OCI-M2 (cell line): ENCODE data around the gene MAPT.

Source experiments
- DNase-seq: peaks from one replicate; lab custom pipeline; 2025; ENCODE audit not compliant: unreplicated experiment; lab: John Stamatoyannopoulos, UW

The MAPT gene

DNA sequence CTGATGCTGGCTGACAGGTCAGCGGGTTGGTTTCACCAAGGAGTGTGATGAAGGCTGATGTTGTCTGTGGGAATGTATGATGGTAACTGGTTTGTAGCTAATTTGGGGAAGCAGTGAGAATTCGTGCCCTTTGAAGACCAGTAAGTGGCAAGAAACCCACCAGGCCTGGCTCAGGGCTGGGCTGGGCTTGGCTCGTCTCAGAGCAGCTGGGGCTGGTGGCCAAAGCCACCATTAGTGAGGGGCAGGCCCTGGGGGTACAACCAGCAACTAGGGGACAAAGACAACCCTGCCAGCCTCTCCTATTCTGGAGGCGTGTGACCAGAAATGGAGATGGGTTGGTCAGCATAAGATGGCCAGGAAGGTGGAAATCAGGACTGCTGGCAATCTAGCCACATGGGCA lies 91.7 kb downstream of the MAPT start:
- no peak for DNase-seq

DNA sequence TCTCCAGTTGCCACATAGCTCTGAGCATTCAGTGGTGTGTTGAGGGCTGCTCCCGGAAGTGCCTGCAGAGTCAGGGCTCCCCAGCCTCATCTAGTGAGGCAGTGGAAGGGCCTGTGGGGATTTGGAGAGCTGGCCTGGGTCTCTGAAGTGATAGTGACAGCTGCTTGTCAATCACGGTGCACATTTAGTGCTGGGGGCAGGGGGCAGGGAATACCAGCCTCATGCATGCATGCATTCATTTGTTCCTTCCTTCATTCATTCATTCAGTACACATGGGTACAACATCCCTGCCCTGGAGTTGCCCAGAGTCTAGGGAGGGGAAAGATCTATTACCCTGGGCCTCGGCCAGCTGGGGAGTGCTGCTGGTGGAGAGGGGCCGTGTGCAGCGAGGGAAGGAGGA lies 93.4 kb downstream of the MAPT start:
- no peak for DNase-seq

DNA sequence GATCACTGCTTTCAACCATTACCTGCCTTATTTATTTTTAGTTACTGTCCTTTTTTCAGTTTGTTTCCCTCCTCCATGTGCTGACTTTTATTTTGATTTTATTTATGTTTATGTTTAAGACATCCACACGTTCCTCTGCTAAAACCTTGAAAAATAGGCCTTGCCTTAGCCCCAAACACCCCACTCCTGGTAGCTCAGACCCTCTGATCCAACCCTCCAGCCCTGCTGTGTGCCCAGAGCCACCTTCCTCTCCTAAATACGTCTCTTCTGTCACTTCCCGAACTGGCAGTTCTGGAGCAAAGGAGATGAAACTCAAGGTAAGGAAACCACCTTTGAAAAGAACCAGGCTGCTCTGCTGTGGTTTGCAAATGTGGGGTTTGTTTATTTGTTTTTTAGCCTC lies 95.4 kb downstream of the MAPT start:
- no peak for DNase-seq

DNA sequence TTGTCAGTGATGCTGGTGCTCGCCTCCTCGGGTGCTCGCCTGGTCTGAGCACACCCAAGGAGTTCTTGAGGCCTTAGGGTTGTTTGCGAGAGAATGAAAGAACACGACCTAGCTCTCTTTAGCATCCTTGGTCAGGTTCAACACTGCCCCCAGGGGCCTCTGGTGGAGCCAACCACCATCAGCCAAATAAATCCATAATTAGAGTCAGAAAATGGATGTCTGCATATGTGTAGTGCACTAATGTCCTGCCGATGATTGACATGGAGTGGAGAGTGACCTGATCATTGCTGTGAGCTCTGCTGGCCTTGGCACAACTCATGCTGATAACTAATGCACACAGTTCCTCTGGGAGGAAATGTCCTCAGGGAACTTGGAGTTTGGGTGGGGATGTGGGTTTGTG lies 96.5 kb downstream of the MAPT start:
- no peak for DNase-seq

DNA sequence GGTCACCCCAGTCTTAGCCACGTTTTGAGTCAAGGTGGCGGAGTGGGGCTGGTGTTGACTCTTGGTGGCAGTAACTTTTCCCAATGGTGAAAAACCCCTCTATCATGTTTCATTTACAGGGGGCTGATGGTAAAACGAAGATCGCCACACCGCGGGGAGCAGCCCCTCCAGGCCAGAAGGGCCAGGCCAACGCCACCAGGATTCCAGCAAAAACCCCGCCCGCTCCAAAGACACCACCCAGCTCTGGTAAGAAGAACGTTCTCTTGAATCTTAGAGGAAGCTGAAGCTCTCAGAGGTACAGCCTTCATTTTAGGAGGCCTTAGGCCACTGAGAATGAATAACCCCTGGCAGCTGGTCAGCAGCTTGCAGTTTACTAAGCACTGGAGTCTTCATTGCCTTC lies 97.0 kb downstream of the MAPT start:
- DNase-seq = no peak

DNA sequence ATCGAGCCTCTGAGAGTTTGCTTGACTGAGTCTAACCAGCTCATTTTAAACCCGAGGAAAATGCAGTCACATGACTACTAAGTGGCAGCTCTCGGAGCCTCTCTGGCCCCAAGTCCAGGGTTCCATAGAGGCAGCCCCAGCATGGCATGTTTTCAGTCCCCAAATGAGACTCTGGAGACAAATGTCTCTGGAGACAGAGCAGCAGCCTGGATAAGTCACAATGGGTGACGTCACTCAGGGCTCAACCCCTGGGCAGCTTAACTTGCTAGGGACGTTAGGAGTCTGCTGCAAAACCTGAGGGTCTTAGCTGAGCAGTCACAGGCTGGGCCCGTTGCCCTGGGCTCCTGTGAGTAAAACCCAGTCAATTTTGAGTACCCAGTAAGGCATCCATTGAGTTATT lies 97.8 kb downstream of the MAPT start:
- no peak for DNase-seq

GRCh38 chr17:45992904-45993303 lies 98.5 kb downstream of the MAPT start:
- no peak for DNase-seq

DNA sequence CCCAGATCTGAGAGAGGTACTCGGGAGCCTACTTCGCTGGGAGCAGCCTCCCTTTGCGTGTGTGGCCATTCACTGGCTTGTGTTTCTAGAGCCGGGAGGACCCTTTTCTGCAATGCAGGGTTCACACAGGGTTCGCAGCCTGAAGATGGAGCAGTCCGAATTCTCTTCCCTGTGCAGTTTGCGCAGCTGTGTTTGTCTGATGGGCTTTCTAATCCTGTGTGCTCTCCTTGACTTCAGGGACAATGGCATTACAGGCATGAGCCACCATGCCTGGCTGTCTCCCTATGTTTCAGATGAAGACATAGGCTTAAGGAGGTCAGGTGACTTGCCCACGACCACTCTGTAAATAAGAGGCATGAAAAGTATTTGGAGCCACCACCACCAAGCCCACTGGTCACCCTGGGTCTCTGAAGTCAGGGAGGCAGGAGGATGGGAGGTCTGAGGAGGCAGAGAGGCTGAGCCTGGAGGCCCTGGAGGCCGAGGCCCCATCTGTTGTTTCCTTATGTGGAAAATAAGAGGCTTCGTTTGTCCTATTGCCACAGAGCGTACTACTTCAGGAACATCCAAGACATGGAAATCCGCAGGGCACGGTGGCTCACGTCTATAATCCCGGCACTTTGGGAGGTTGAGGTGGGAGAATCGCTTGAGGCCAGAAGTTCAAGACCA lies 99.7 kb downstream of the MAPT start:
- no peak for DNase-seq

GRCh38 chr17:45994987-45995386 lies 100.6 kb downstream of the MAPT start:
- DNase-seq = no peak

DNA sequence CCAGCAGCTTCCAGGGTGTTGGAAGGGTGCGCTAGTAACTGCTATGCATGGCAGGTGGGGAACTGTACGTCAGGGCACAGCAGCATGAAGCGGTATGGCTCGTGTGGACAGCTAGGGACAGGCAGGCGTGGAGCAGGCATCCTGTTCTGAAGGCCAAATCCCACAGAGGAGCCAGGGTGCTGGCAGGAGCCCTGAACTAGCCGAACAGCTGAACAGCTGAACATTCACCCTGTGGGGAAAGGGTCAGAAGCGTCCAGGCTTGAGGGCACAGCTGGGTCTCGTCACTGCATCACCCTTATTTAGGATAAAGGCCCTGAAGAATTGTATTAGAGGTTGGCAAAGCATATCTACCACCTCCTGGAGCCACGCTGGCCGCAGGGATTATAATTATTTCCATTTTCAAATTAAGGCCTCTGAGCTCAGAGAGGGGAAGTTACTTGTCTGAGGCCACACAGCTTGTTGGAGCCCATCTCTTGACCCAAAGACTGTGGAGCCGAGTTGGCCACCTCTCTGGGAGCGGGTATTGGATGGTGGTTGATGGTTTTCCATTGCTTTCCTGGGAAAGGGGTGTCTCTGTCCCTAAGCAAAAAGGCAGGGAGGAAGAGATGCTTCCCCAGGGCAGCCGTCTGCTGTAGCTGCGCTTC lies 101.4 kb downstream of the MAPT start:
- DNase-seq = no peak

DNA sequence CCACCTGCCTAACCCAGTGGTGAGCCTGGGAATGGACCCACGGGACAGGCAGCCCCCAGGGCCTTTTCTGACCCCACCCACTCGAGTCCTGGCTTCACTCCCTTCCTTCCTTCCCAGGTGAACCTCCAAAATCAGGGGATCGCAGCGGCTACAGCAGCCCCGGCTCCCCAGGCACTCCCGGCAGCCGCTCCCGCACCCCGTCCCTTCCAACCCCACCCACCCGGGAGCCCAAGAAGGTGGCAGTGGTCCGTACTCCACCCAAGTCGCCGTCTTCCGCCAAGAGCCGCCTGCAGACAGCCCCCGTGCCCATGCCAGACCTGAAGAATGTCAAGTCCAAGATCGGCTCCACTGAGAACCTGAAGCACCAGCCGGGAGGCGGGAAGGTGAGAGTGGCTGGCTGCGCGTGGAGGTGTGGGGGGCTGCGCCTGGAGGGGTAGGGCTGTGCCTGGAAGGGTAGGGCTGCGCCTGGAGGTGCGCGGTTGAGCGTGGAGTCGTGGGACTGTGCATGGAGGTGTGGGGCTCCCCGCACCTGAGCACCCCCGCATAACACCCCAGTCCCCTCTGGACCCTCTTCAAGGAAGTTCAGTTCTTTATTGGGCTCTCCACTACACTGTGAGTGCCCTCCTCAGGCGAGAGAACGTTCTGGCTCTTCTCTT lies 102.1 kb downstream of the MAPT start:
- no peak for DNase-seq

DNA sequence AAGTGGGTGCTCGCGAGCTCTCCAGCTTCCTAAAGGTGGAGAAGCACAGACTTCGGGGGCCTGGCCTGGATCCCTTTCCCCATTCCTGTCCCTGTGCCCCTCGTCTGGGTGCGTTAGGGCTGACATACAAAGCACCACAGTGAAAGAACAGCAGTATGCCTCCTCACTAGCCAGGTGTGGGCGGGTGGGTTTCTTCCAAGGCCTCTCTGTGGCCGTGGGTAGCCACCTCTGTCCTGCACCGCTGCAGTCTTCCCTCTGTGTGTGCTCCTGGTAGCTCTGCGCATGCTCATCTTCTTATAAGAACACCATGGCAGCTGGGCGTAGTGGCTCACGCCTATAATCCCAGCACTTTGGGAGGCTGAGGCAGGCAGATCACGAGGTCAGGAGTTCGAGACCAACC lies 102.8 kb downstream of the MAPT start:
- DNase-seq = no peak

GRCh38 chr17:45997624-45998023 lies 103.3 kb downstream of the MAPT start:
- no peak for DNase-seq

- DNase-seq = no peak
Measured at GRCh38 chr17:45998987-45999899, 104.9 kb downstream of the MAPT start, which contains the start of gene STH. Gene STH (plus strand): TSS chr17:45999250. CDS start chr17:45999280, 30 bp downstream.

GRCh38 chr17:45999900-46000290 lies 105.5 kb downstream of the MAPT start:
- no peak for DNase-seq

GRCh38 chr17:46000292-46000691 lies 105.9 kb downstream of the MAPT start:
- no peak for DNase-seq

DNA sequence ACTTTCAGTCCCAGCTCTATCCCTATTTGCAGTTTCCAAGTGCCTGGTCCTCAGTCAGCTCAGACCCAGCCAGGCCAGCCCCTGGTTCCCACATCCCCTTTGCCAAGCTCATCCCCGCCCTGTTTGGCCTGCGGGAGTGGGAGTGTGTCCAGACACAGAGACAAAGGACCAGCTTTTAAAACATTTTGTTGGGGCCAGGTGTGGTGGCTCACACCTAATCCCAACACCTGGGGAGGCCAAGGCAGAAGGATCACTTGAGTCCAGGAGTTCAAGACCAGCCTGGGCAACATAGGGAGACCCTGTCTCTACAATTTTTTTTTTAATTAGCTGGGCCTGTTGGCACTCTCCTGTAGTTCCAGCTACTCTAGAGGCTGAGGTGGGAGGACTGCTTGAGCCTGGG lies 106.4 kb downstream of the MAPT start:
- no peak for DNase-seq

DNA sequence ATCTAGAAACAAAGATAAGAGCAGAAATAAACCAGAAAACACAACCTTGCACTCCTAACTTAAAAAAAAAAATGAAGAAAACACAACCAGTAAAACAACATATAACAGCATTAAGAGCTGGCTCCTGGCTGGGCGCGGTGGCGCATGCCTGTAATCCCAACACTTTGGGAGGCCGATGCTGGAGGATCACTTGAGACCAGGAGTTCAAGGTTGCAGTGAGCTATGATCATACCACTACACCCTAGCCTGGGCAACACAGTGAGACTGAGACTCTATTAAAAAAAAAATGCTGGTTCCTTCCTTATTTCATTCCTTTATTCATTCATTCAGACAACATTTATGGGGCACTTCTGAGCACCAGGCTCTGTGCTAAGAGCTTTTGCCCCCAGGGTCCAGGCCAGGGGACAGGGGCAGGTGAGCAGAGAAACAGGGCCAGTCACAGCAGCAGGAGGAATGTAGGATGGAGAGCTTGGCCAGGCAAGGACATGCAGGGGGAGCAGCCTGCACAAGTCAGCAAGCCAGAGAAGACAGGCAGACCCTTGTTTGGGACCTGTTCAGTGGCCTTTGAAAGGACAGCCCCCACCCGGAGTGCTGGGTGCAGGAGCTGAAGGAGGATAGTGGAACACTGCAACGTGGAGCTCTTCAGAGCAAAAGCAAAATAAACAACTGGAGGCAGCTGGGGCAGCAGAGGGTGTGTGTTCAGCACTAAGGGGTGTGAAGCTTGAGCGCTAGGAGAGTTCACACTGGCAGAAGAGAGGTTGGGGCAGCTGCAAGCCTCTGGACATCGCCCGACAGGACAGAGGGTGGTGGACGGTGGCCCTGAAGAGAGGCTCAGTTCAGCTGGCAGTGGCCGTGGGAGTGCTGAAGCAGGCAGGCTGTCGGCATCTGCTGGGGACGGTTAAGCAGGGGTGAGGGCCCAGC lies 107.3 kb downstream of the MAPT start:
- no peak for DNase-seq

DNA sequence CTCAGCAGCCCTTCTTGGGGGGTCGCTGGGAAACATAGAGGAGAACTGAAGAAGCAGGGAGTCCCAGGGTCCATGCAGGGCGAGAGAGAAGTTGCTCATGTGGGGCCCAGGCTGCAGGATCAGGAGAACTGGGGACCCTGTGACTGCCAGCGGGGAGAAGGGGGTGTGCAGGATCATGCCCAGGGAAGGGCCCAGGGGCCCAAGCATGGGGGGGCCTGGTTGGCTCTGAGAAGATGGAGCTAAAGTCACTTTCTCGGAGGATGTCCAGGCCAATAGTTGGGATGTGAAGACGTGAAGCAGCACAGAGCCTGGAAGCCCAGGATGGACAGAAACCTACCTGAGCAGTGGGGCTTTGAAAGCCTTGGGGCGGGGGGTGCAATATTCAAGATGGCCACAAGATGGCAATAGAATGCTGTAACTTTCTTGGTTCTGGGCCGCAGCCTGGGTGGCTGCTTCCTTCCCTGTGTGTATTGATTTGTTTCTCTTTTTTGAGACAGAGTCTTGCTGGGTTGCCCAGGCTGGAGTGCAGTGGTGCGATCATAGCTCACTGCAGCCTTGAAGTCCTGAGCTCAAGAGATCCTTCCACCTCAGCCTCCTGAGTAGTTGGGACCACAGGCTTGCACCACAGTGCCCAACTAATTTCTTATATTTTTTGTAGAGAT lies 108.1 kb downstream of the MAPT start:
- DNase-seq = peak; percentile 76

GRCh38 chr17:46002973-46003316 lies 108.6 kb downstream of the MAPT start:
- DNase-seq = no peak
